ENCODE data around the gene SELENOO.

Gene SELENOO

DNA sequence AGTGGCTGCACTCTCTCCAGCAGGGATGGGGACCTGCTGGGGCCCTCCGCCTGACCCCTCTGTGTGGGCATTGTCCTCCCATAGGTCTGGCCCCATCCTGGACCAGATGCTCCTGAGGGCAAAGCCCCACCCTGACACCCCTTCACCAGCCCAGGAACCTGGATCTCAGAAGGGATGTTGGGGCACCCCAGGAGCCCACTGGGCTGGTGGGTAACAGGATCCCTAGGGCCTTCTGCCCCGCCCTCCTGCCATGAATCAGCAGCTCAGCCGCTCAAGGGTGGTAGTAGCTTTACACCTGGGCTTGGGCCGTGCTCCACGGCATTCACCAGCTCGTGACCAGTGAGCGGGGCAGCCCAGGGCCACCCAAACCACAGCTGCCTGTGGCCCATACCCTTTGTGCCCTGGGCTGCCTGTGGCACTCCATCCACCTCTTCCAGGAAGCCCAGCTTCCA is 61.7 kb downstream of the SELENOO start:
- no peak overlapping the region for H3K9ac ChIP-seq
- TF ChIP-seq, protein P1, sequence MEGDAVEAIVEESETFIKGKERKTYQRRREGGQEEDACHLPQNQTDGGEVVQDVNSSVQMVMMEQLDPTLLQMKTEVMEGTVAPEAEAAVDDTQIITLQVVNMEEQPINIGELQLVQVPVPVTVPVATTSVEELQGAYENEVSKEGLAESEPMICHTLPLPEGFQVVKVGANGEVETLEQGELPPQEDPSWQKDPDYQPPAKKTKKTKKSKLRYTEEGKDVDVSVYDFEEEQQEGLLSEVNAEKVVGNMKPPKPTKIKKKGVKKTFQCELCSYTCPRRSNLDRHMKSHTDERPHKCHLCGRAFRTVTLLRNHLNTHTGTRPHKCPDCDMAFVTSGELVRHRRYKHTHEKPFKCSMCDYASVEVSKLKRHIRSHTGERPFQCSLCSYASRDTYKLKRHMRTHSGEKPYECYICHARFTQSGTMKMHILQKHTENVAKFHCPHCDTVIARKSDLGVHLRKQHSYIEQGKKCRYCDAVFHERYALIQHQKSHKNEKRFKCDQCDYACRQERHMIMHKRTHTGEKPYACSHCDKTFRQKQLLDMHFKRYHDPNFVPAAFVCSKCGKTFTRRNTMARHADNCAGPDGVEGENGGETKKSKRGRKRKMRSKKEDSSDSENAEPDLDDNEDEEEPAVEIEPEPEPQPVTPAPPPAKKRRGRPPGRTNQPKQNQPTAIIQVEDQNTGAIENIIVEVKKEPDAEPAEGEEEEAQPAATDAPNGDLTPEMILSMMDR (IDR thresholded peaks at IDR 0.05) = no peak
- no peaks in the 10 kb centered on the region for H3K27me3 ChIP-seq (ENCODE audit: control insufficient read depth, insufficient read depth, low read length)
- no peak overlapping the region for H2AFZ ChIP-seq
- H3K36me3 ChIP-seq (ENCODE audit: control insufficient read depth, insufficient read depth, low read length) = no peaks in the 10 kb centered on the region
- H3K9me3 ChIP-seq (ENCODE audit: control insufficient read depth, low read length) = no peaks in the 10 kb centered on the region
- peaks cover 3% of the 10 kb centered on the region for H3K4me1 ChIP-seq
- H3K4me2 ChIP-seq (ENCODE audit: low read length) = no peak overlapping the region
- H3K27ac ChIP-seq = no peak overlapping the region
- no peak overlapping the region for H3K4me3 ChIP-seq (ENCODE audit: low read depth, low read length)
- no peaks in the 10 kb centered on the region for H3K79me2 ChIP-seq

DNA sequence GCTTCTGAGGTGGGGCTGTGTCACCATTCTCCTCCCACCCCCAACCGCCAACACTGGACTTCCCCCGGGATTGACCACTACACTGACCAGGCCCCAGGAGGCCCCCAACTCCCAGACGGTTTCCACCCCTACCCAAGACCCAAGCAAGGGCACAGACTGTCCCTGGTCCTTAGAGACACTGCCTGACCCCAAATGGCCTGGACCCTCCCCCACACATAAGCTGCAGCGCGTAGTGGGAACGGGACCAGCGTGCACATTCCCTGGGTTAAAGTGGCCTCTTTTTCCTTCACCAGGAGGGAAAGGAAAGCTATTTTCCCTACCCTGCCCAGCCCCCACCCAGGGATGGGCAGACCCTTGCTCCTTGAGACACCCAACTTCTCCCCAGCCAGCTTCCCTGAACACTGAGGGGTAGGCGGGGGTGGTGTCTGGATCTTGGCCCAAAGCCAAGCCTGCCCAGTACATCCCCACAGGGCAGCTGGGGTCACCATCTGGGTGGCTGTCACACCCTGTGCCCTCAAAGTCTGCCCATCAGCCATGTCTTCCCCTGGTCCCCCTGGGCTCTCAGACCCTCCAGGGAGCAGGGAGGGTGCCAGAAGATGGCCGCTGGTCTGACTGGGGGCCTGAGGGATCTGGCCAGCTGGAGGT is 62.3 kb downstream of the SELENOO start:
- Histone ChIP-seq H3K4me2 (ENCODE audit: low read length) (no peak overlapping the region), H2AFZ (no peak overlapping the region), H3K4me3 (ENCODE audit: low read depth, low read length) (no peak overlapping the region), H3K79me2 (no peaks in the 10 kb centered on the region), H3K27me3 (ENCODE audit: control insufficient read depth, insufficient read depth, low read length) (no peaks in the 10 kb centered on the region), H3K36me3 (ENCODE audit: control insufficient read depth, insufficient read depth, low read length) (no peaks in the 10 kb centered on the region), H3K9ac (no peak overlapping the region), H3K9me3 (ENCODE audit: control insufficient read depth, low read length) (no peaks in the 10 kb centered on the region), H3K4me1 (peaks cover 4% of the 10 kb centered on the region), H3K27ac (no peak overlapping the region)
- TF ChIP-seq, protein P1 (IDR thresholded peaks at IDR 0.05) = no peak

DNA sequence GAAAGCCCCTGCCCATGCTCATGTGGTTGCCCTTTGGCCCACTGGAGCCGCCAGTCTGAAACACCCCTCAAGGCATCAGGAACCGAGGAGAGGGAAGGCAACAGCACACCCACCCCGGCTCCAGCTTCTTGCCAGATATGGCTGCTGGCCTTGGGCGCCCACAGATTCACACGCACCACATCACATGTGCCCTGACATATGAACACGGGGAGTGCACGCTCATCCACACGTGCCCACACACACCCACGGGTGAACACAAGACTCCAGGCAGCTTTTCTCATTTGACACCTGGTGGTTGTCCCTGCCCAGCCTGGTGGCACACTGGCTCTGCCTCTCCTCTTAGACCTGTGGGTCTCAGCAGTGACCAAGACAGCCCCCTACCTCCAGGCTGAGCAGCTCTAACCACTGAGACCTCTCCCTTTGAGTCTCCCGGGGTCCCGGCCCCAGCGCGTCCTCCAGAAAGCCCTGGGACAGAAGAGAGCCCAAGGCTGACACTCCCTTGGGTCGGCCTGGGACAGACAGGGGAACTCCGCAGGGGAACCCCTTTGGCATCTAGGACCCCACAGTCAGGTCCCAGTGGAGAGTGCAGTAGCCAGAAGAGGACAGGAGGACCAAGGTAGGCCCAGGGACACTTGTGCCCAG is 63.4 kb downstream of the SELENOO start:
- no peak overlapping the region for H3K4me3 ChIP-seq (ENCODE audit: low read depth, low read length)
- H3K4me2 ChIP-seq (ENCODE audit: low read length) = no peak overlapping the region
- H3K9me3 ChIP-seq (ENCODE audit: control insufficient read depth, low read length) = no peaks in the 10 kb centered on the region
- H3K79me2 ChIP-seq = no peaks in the 10 kb centered on the region
- H3K27me3 ChIP-seq (ENCODE audit: control insufficient read depth, insufficient read depth, low read length) = no peaks in the 10 kb centered on the region
- H3K27ac ChIP-seq = no peak overlapping the region
- peaks cover 5% of the 10 kb centered on the region for H3K4me1 ChIP-seq
- TF ChIP-seq, protein P1 (IDR thresholded peaks at IDR 0.05) = no peak
- H3K9ac ChIP-seq = no peak overlapping the region
- H2AFZ ChIP-seq = no peak overlapping the region
- H3K36me3 ChIP-seq (ENCODE audit: control insufficient read depth, insufficient read depth, low read length) = no peaks in the 10 kb centered on the region

DNA sequence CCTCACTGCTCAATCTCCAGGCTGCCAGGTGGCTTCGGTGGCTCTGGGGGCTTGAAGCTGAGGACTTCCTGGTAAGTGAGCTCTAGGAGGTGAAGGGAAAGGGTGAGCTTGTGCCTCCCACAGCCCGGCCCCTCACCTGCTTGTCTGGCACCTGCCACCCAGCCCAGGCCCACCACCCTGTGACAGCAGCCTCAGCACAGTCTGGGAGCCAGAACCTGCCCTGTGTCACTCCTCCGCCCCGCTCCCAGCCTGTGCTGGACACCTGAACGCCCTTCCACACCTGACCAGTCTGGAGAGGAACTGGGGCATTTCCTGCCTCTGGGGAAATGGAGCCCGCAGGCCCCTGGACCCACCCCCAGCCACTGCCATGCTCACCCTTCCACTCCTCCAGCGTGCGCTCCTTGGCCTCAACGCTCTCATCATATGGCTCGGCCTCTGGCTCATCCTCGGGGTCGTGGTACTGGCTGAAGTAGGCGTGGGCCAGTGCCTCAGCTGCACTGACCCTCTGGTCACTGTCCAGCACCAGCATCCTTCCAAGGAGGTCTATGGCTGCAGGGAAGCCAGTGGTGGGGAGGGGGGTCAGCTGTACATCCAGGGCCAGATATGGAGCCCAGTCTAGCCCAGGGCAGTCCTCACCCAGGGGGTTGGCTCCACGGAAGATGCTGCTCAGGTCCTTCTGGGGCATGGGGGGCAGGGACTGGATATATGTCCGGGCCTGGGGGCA is 64.3 kb downstream of the SELENOO start:
- no peak overlapping the region for H3K4me2 ChIP-seq (ENCODE audit: low read length)
- peaks cover 5% of the 10 kb centered on the region for H3K4me1 ChIP-seq
- H3K4me3 ChIP-seq (ENCODE audit: low read depth, low read length) = no peak overlapping the region
- no peaks in the 10 kb centered on the region for H3K27me3 ChIP-seq (ENCODE audit: control insufficient read depth, insufficient read depth, low read length)
- H3K9me3 ChIP-seq (ENCODE audit: control insufficient read depth, low read length) = no peaks in the 10 kb centered on the region
- H3K9ac ChIP-seq = no peak overlapping the region
- TF ChIP-seq, protein P1 (IDR thresholded peaks at IDR 0.05) = no peak
- H3K36me3 ChIP-seq (ENCODE audit: control insufficient read depth, insufficient read depth, low read length) = no peaks in the 10 kb centered on the region
- no peak overlapping the region for H2AFZ ChIP-seq
- H3K27ac ChIP-seq = no peak overlapping the region
- no peaks in the 10 kb centered on the region for H3K79me2 ChIP-seq

Measured in parathyroid adenoma (tissue), 2 donors.